ENCODE measurements around the gene TOMM7. TPM values are rescaled to one million over a fixed set of nuclear protein-coding genes. Genes with fewer than 3 reads are reported as not detected.

TOMM7 gene
- polyA plus RNA-seq, 1 of the 3 experiments (the other 2 are of a cell fraction): 546 TPM

GRCh38 chr7:22865602-22865960, 42.9 kb upstream of the TOMM7 start:
- ChIA-PET POLR2A (no interaction called here), CTCF (no interaction called here)
- no peaks in the 10 kb centered on the region for H3K9me3 ChIP-seq
- no peak overlapping the region for H3K27ac ChIP-seq (ENCODE audit: low read depth in 2 of 2, low read length in 1 of 2)
- no peaks in the 10 kb centered on the region for H4K20me1 ChIP-seq (ENCODE audit: insufficient read depth)
- no peak overlapping the region for H3K4me3 ChIP-seq (ENCODE audit: low read depth in 2 of 2, low read length in 1 of 2)
- peaks cover 5% of the 10 kb centered on the region; the same call in 1 of the 2 replicates for H3K27me3 ChIP-seq (ENCODE audit: insufficient read depth)
- H3K79me2 ChIP-seq (ENCODE audit: insufficient read depth): no peaks in the 10 kb centered on the region
- no peaks in the 10 kb centered on the region for H3K36me3 ChIP-seq (replicated peaks in 1 of 2; ENCODE audit: control insufficient read depth in 1 of 2, insufficient read depth in 2 of 2, low read length in 1 of 2)
- H3K4me2 ChIP-seq: no peak overlapping the region
- H3F3A ChIP-seq (replicated peaks; ENCODE audit: insufficient read depth): peaks cover 6% of the 10 kb centered on the region
- no peak for DNase-seq
- H3K4me1 ChIP-seq (ENCODE audit: control insufficient read depth in 1 of 2, insufficient read depth in 2 of 2, low read depth in 1 of 2, low read length in 1 of 2): no peaks in the 10 kb centered on the region; a peak in 1 of 4 replicates
- no peak overlapping the region for H3K9ac ChIP-seq
- H2AFZ ChIP-seq (ENCODE audit: low read depth): no peak overlapping the region
- TF ChIP-seq GABPA (IDR thresholded peaks at IDR 0.05; ENCODE audit: low read depth): no peak
- H3K9me2 ChIP-seq: no peaks in the 10 kb centered on the region
- 18% methylated on average over 2 of the region's 2 CpGs for WGBS (ENCODE audit: low lambda C conversion rate)

GRCh38 chr7:22864855-22865601, 42.4 kb upstream of the TOMM7 start:
- H3K27ac ChIP-seq (ENCODE audit: low read depth in 2 of 2, low read length in 1 of 2): no peak overlapping the region
- no peaks in the 10 kb centered on the region; a peak in 1 of 4 replicates for H3K4me1 ChIP-seq (ENCODE audit: control insufficient read depth in 1 of 2, insufficient read depth in 2 of 2, low read depth in 1 of 2, low read length in 1 of 2)
- H3K9ac ChIP-seq: no peak overlapping the region
- H3F3A ChIP-seq (replicated peaks; ENCODE audit: insufficient read depth): peaks cover 10% of the 10 kb centered on the region
- CTCF ChIA-PET: no interaction called here
- 48% methylated on average over 7 of the region's 7 CpGs for WGBS (ENCODE audit: low lambda C conversion rate)
- H2AFZ ChIP-seq (ENCODE audit: low read depth): no peak overlapping the region
- POLR2A ChIA-PET: no interaction called here
- DNase-seq: no peak
- H3K9me2 ChIP-seq: no peaks in the 10 kb centered on the region
- no peak overlapping the region for H3K4me2 ChIP-seq
- H3K9me3 ChIP-seq: no peaks in the 10 kb centered on the region
- H3K4me3 ChIP-seq (ENCODE audit: low read depth in 2 of 2, low read length in 1 of 2): no peak overlapping the region
- TF ChIP-seq PBX3 (IDR thresholded peaks at IDR 0.05): no peak
- no peak for TF ChIP-seq YY1 (IDR thresholded peaks at IDR 0.05; ENCODE audit: low read depth)
- TF ChIP-seq RAD21 (IDR thresholded peaks at IDR 0.05; ENCODE audit: low read length): no peak
- TF ChIP-seq ZBTB33 (IDR thresholded peaks at IDR 0.05; ENCODE audit: borderline replicate concordance, low read depth): no peak
- TF ChIP-seq IRF3 (IDR thresholded peaks at IDR 0.05; ENCODE audit: low read depth, low read length): no peak
- TF ChIP-seq FOXM1 (IDR thresholded peaks at IDR 0.05; ENCODE audit: low read depth): no peak
- no peak for TF ChIP-seq JUND (IDR thresholded peaks at IDR 0.05)
- TF ChIP-seq GABPA (IDR thresholded peaks at IDR 0.05; ENCODE audit: low read depth): no peak
- TF ChIP-seq MEF2A (IDR thresholded peaks at IDR 0.05; ENCODE audit: borderline replicate concordance, low read depth): no peak
- TF ChIP-seq FOXJ3 (CRISPR knock-in tag; IDR thresholded peaks at IDR 0.05): no peak
- TF ChIP-seq POLR2AphosphoS5 (IDR thresholded peaks at IDR 0.05; ENCODE audit: low read depth, low read length): no peak
- TF ChIP-seq USF1 (IDR thresholded peaks at IDR 0.05; ENCODE audit: borderline replicate concordance, low read depth): no peak
- no peak for TF ChIP-seq MAX (IDR thresholded peaks at IDR 0.05; ENCODE audit: low read depth)
- TF ChIP-seq GATA2 (CRISPR knock-in tag; IDR thresholded peaks at IDR 0.05): no peak
- H3K36me3 ChIP-seq (replicated peaks in 1 of 2; ENCODE audit: control insufficient read depth in 1 of 2, insufficient read depth in 2 of 2, low read length in 1 of 2): no peaks in the 10 kb centered on the region
- no peaks in the 10 kb centered on the region for H4K20me1 ChIP-seq (ENCODE audit: insufficient read depth)
- H3K27me3 ChIP-seq (ENCODE audit: insufficient read depth): no peaks in the 10 kb centered on the region; the same call in 1 of the 2 replicates
- H3K79me2 ChIP-seq (ENCODE audit: insufficient read depth): no peaks in the 10 kb centered on the region
